Measurements from ENCODE around the gene JAK3. TPM values are rescaled to one million over a fixed set of nuclear protein-coding genes. Genes with fewer than 3 reads are reported as not detected.
A peak's percentile ranks its signal among the peaks of the same experiment; 100 is the strongest.

Gene JAK3
- total RNA-seq, 2 experiments from 2014 or later = 200 to 217 TPM

DNA sequence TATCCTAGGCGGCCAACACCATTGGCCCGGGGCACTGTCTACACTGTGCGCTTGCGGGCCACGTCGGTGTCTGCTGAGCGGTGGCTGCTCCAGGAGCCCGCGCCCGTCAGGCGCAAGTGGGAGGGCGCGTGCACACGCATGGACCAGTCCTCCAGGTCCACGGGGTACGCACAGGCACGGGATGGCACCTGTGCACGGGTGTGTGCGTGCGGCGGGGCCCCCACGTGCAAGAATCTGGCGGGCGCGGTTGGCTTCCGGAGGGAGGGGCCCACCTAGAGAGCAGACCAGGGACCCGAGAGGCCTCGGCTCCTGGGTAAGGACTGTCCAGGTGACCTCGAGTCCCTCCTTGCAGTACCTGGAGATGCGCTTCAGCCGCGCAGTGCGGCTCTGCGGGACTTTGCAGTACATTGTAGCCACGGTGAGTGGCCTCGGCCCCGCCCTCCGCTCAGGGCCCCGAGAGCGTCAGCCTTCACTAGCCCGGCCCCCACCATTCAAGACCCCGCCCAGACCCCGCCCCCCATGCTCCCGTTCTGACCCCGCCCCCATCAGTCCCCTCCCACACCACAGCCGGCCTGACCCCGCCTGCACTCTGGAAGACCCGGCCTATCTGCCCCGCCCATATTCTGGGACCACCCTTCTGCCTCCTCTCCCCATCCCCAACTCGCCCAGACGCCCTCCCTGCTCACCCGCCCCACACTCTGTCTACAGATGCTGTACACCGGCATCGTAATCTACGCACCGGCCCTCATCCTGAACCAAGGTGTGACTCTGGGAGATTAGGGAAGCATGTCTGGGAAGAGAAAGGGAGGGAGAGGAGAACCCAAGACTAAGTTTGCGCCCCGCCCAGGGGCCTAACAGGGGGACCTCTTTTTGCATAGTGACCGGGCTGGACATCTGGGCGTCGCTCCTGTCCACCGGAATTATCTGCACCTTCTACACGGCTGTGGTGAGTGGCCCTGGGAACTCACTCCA, 26.3 kb upstream of the JAK3 start:
- peak overlapping the region; percentile 81 for H3K4me3 Mint-ChIP-seq
- no peaks in the 10 kb centered on the region for H3K36me3 Mint-ChIP-seq
- intact Hi-C loops (cut with micrococcal nuclease) = loop anchor here (2.0 kb wide), 1 partner anchor 127 kb away; no protein-coding TSS in a partner anchor
- peak; percentile 84 for DNase-seq
- H3K4me1 Mint-ChIP-seq (ENCODE audit: low read depth) = peaks cover 17% of the 10 kb centered on the region
- ChIA-PET CTCF (interaction anchor here (0.7 to 3.8 kb wide), 3 partner anchors 14 to 1783 kb away, joined by 4 to 34 read pairs (median 4); partner anchors contain the start of genes CCDC124 and RPL18A), POLR2A (interaction anchor here (3.7 kb wide), 1 partner anchor 13 kb away, joined by 40 read pairs; the partner anchor contains the start of gene RPL18A)
- no peaks in the 10 kb centered on the region for H3K27me3 Mint-ChIP-seq
- no peaks in the 10 kb centered on the region for H3K9me3 Mint-ChIP-seq
- H3K27ac Mint-ChIP-seq = no peak overlapping the region

DNA sequence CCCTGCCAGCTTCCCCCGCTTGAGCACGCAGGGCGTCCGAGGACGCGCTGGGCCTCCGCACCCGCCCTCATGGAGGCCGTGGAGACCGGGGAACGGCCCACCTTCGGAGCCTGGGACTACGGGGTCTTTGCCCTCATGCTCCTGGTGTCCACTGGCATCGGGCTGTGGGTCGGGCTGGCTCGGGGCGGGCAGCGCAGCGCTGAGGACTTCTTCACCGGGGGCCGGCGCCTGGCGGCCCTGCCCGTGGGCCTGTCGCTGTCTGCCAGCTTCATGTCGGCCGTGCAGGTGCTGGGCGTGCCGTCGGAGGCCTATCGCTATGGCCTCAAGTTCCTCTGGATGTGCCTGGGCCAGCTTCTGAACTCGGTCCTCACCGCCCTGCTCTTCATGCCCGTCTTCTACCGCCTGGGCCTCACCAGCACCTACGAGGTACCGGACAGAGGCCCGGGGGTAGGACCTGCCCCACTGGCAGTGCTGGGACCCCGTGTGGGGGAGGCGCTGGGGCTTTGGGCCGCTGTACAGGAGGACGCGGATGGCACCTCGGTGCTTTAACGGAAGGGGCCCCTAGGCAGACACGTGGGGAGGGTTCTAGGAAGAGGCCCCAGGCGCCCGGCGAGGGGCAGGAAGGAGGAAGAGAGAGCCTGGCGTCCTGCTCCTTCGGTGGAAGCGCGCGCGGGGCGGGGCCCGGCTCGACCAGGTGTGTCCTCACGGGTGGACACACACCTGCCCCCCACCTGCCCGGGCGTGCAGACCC, 24.6 kb upstream of the JAK3 start:
- POLR2A ChIA-PET = interaction anchor here (1.3 to 3.7 kb wide), 4 partner anchors 9 to 60 kb away, joined by 6 to 40 read pairs (median 10); partner anchors contain the start of genes CCDC124, JAK3 and RPL18A
- H3K4me1 Mint-ChIP-seq (ENCODE audit: low read depth) = peaks cover 17% of the 10 kb centered on the region
- H3K27ac Mint-ChIP-seq = peak overlapping the region; percentile 8
- H3K27me3 Mint-ChIP-seq = no peaks in the 10 kb centered on the region
- DNase-seq = peak; percentile 84
- H3K36me3 Mint-ChIP-seq = no peaks in the 10 kb centered on the region
- CTCF ChIA-PET = interaction anchor here (1.0 to 4.9 kb wide), 6 partner anchors 12 to 166 kb away, joined by 3 to 42 read pairs (median 12); partner anchors contain the start of genes CCDC124 and RPL18A
- intact Hi-C loops (cut with micrococcal nuclease) = loop anchor here (1.0 to 2.0 kb wide), 3 partner anchors 13 to 128 kb away; partner anchors contain the start of gene RPL18A
- peak overlapping the region; percentile 81 for H3K4me3 Mint-ChIP-seq
- H3K9me3 Mint-ChIP-seq = no peaks in the 10 kb centered on the region

DNA sequence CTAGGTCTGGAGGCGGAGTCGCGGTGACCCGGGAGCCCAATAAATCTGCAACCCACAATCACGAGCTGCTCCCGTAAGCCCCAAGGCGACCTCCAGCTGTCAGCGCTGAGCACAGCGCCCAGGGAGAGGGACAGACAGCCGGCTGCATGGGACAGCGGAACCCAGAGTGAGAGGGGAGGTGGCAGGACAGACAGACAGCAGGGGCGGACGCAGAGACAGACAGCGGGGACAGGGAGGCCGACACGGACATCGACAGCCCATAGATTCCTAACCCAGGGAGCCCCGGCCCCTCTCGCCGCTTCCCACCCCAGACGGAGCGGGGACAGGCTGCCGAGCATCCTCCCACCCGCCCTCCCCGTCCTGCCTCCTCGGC, 24.1 kb upstream of the JAK3 start, which contains the start of gene SLC5A5:
SLC5A5 (plus strand) TSS at position 68 of the 373 bp plus-strand sequence. CDS start 375 bp downstream, outside the sequence.
- Mint-ChIP-seq H3K4me1 (ENCODE audit: low read depth) (peaks cover 17% of the 10 kb centered on the region), H3K27me3 (no peaks in the 10 kb centered on the region), H3K4me3 (peak within 1 kb of the TSS; percentile 81), H3K27ac (no peak within 1 kb of the TSS), H3K36me3 (no peaks in the 10 kb centered on the region), H3K9me3 (no peaks in the 10 kb centered on the region)
- ChIA-PET POLR2A (interaction anchor here (1.3 to 3.7 kb wide), 4 partner anchors 9 to 61 kb away, joined by 6 to 40 read pairs (median 10); partner anchors contain the start of genes CCDC124, JAK3 and RPL18A), CTCF (interaction anchor here (1.0 to 4.9 kb wide), 6 partner anchors 12 to 165 kb away, joined by 3 to 42 read pairs (median 12); partner anchors contain the start of genes CCDC124 and RPL18A)
- intact Hi-C loops (cut with micrococcal nuclease) = loop anchor here (1.0 to 2.0 kb wide), 3 partner anchors 13 to 129 kb away; partner anchors contain the start of gene RPL18A
- DNase-seq = peak; percentile 45

DNA sequence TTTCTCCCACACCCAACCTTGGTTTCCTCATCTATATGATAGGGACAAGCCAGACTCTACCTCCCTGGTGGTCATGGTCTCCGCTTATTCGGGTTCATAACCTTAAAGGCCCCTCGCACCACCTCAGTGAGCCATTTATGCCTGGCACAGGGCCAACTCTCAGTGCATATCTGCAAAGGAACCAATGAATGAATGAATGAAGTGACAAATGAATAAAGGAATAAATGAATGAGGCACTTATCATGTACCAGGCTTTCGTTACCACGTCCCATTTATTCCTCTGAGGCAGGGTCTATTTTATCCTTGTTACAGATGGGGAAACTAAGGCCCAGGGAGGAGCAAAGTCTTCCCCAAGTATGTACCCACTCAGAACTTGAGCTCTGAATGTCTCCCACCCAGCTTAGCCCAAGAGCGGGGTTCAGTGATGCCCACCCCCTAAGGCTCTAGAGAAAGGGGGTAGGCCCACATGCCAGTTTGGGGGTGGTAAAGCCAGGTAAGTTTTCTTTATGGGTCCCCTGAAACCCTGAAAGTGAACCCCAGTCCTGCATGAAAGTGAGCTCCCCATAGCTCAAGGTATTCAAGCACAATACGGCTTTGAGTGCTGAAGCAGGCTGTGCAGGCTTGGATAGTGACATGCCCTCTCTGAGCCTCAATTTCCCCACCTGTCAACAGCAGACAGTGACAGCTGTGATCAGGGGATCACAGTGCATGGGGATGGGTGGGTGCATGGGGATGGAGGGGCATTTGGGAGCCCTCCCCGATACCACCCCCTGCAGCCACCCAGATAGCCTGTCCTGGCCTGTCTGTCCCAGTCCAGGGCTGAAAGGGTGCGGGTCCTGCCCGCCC, 23.5 kb upstream of the JAK3 start:
- no peak for DNase-seq
- Mint-ChIP-seq H3K4me3 (peak overlapping the region; percentile 81), H3K9me3 (no peaks in the 10 kb centered on the region), H3K36me3 (no peaks in the 10 kb centered on the region), H3K27me3 (no peaks in the 10 kb centered on the region), H3K4me1 (ENCODE audit: low read depth) (peaks cover 17% of the 10 kb centered on the region), H3K27ac (no peak overlapping the region)
- ChIA-PET CTCF (interaction anchor here (1.0 to 4.9 kb wide), 9 partner anchors 11 to 165 kb away, joined by 3 to 42 read pairs (median 4); partner anchors contain the start of genes CCDC124 and RPL18A), POLR2A (interaction anchor here (0.7 to 3.7 kb wide), 5 partner anchors 8 to 62 kb away, joined by 3 to 40 read pairs (median 9); partner anchors contain the start of genes CCDC124, JAK3 and RPL18A)
- intact Hi-C loops (cut with micrococcal nuclease) = no loop called here

DNA sequence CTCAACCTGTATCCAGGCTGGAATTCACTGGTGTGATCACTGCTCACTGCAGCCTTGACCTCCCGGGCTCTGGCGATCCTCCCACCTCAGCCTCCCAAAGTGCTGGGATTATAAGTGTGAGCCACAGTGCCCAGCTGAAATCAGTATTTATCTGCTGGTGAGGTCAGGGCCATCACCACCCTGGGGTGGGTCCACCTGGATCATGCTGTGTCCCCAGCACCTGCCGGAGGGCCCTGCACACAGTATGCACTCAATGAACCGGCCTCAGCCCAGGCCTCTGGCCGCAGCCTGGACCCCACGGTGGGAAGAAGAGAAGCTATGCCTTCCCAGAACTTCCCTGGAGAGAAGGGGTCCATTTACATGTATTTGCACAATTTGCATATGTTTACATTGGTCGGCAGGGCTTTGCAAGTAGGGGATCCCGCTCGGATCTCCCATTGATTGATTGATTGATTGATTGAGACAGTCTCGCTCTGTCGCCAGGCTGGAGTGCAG, 21.4 kb upstream of the JAK3 start:
- intact Hi-C loops (cut with micrococcal nuclease) = no loop called here
- ChIA-PET POLR2A (no interaction called here), CTCF (interaction anchor here (1.1 to 4.9 kb wide), 3 partner anchors 62 to 128 kb away, joined by 5 to 42 read pairs (median 14); partner anchors contain the start of gene CCDC124)

DNA sequence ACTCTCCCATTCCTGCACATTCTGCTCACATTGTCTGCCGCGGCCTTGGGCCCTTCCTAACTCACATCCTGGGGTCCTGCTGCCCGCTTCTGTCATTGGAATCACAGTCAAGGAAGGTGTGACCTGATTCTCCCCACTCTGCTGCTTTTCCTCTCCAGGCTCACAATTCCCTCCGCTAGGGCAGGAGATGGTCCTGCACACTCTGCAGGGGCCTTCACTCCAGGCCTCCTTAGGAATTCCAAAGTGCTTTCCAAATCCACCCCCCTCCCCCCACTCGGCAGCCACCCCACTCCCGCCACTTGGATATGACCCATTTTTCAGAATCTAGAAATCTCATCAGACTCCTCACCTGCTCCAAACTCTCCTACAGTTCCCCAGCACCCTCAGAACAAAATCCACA, 20.9 kb upstream of the JAK3 start:
- ChIA-PET CTCF (interaction anchor here (4.9 kb wide), 1 partner anchor 64 kb away, joined by 42 read pairs; the partner anchor contains the start of gene CCDC124), POLR2A (no interaction called here)
- no peak for DNase-seq
- no peak overlapping the region for H3K4me3 Mint-ChIP-seq
- H3K36me3 Mint-ChIP-seq = peaks cover 9% of the 10 kb centered on the region
- intact Hi-C loops (cut with micrococcal nuclease) = no loop called here
- H3K9me3 Mint-ChIP-seq = no peaks in the 10 kb centered on the region
- no peak overlapping the region for H3K27ac Mint-ChIP-seq
- no peaks in the 10 kb centered on the region for H3K27me3 Mint-ChIP-seq
- H3K4me1 Mint-ChIP-seq (ENCODE audit: low read depth) = peaks cover 17% of the 10 kb centered on the region

More for the DNA sequence above, 21.4 kb upstream of the JAK3 start:
- Mint-ChIP-seq H3K36me3 (peaks cover 6% of the 10 kb centered on the region), H3K9me3 (no peaks in the 10 kb centered on the region), H3K27me3 (no peaks in the 10 kb centered on the region), H3K4me3 (no peak overlapping the region), H3K27ac (no peak overlapping the region), H3K4me1 (ENCODE audit: low read depth) (peaks cover 17% of the 10 kb centered on the region)
- DNase-seq = no peak

DNA sequence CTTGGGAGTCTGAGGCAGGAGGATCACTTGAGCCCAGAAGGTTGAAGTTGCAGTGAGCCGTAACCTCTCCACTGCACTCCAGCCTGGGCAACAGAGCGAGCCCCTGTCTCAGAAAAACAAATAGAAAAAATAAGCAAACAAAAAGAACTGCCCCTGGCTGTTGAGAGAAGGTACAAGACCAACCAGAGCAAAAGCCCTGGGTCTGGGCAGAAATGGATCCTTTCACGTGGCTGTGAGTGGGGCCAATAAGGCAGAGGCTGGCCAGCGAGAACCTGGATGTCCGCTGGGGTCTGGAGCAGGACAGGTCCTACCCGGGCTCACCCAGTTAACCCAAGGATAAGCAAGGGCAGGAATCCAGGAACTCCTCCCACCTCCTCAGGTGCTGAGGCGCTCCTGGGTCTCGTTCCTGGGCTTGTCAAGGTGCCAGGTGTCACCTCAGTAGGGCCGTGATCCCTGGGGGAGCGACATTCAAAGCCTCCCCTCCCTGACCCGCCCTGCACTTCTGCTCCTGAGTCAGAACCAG, 19.2 kb upstream of the JAK3 start:
- H3K27me3 Mint-ChIP-seq = no peaks in the 10 kb centered on the region
- ChIA-PET CTCF (no interaction called here), POLR2A (interaction anchor here (0.6 to 4.0 kb wide), 2 partner anchors 10 to 65 kb away, joined by 3 to 16 read pairs; partner anchors contain the start of gene CCDC124)
- H3K4me1 Mint-ChIP-seq (ENCODE audit: low read depth) = peaks cover 23% of the 10 kb centered on the region
- no peaks in the 10 kb centered on the region for H3K9me3 Mint-ChIP-seq
- H3K4me3 Mint-ChIP-seq = no peak overlapping the region
- peaks cover 21% of the 10 kb centered on the region for H3K36me3 Mint-ChIP-seq
- H3K27ac Mint-ChIP-seq = no peak overlapping the region
- intact Hi-C loops (cut with micrococcal nuclease) = no loop called here
- DNase-seq = no peak

DNA sequence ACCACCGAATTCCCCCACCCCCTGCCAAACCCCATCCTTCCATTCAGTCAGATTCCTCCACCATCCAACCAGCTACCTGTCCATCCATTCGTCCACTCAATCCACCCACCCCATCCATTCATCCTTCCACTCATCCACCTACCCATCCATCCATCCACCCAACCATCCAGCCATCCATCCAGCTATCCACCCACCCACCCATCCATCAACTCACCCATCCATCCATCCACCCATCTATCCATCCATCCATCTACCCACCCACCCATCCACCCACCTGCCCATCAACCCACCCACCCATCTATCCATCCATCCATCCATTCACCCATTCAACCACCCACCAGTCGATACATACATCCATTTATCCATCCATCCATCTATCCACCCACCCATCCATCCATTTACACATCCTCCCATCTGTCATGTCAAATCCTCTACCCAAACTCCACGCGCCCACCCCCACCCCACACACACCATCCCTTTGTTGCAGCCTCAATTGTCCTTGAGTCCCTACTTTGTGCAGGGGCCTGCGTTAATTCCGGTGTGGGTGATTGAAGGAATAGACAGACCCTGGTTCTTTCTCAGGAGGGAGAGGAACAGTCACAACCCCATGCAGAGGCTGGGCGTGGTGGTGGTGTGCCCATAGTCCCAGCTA, 18.7 kb upstream of the JAK3 start:
- no peaks in the 10 kb centered on the region for H3K9me3 Mint-ChIP-seq
- peaks cover 27% of the 10 kb centered on the region for H3K36me3 Mint-ChIP-seq
- no peak for DNase-seq
- H3K27ac Mint-ChIP-seq = no peak overlapping the region
- H3K27me3 Mint-ChIP-seq = no peaks in the 10 kb centered on the region
- intact Hi-C loops (cut with micrococcal nuclease) = no loop called here
- ChIA-PET CTCF (interaction anchor here (2.3 kb wide), 1 partner anchor 66 kb away, joined by 11 read pairs; the partner anchor contains the start of gene CCDC124), POLR2A (interaction anchor here (1.1 to 7.8 kb wide), 4 partner anchors 17 to 134 kb away, joined by 3 to 99 read pairs (median 10); partner anchors contain the start of genes CCDC124 and JAK3)
- peaks cover 24% of the 10 kb centered on the region for H3K4me1 Mint-ChIP-seq (ENCODE audit: low read depth)
- no peak overlapping the region for H3K4me3 Mint-ChIP-seq

DNA sequence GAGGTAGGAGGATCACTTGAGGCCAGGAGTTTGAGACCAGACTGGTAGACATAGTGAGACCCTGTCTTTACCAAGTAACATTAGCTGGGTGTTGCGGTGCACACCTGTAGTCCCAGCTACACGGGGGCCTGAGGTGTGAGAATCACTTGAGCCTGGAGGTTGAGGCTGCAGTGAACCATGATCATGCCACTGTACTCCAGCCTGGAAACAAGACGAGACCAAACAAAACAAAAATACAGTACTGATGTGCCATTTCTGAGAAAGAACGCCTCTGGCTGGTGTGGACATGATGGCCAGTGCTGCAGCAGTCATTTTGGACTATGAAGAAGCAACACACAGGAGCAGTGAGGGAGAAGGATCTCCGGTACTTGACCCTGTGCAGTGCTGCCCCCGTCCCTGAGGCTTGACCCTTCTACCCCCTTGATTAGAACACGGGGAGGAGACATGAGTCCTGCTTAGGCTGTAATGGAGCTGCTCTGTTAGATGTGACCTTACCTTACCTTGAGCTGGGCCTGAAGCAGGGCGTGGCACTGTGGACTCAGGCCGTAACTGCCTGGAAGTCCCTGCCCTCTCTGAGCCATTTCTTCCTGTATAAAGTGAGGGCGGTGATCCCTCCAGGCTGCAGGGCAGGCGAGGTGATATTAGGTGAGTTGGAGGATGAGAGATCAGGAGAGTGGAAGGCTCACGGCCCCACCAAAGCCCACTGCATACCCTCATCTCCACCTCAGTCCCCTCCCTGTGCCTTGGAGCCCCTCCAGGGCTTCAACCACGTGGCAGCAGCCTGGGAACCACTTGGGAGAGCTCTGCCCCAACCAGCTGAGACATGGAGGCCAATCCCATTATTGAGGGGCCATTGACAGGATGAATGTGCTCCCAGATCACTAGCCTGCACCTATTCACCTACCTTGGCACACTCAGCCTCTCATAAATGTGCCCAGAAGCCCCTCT, 17.9 kb upstream of the JAK3 start:
- ChIA-PET CTCF (interaction anchor here (1.3 to 2.3 kb wide), 4 partner anchors 10 to 260 kb away, joined by 3 to 11 read pairs (median 4); partner anchors contain the start of gene CCDC124), POLR2A (interaction anchor here (1.1 to 7.8 kb wide), 4 partner anchors 16 to 135 kb away, joined by 3 to 99 read pairs (median 10); partner anchors contain the start of genes CCDC124 and JAK3)
- Mint-ChIP-seq H3K4me1 (ENCODE audit: low read depth) (peaks cover 27% of the 10 kb centered on the region), H3K27ac (peak overlapping the region; percentile 50), H3K27me3 (no peaks in the 10 kb centered on the region), H3K4me3 (no peak overlapping the region), H3K9me3 (no peaks in the 10 kb centered on the region), H3K36me3 (peaks cover 35% of the 10 kb centered on the region)
- DNase-seq = no peak
- intact Hi-C loops (cut with micrococcal nuclease) = no loop called here

Measured in activated CD4-positive, alpha-beta memory T cell treated with anti-CD3 and anti-CD28 coated beads for 36 hours (primary cell).